Stomach (tissue), 4 donors: ENCODE results near the gene GREM2.

Source experiments
- CTCF ChIP-seq, 7 experiments: fragments of 450-650 bp in 4 of 7; fragments of 200-600 bp in 3 of 7; sonication (generic) in 3 of 7; IDR thresholded peaks; one replicate each; pipeline ENCODE4 v1.5.1; 2016 to 2019; ENCODE audit warnings: antibody characterized with exemption in 7 of 7, control low read depth in 2 of 7, mild to moderate bottlenecking in 1 of 7
- POLR2AphosphoS5 ChIP-seq, 3 donors: sonication (generic); formaldehyde crosslinking; IDR thresholded peaks; one replicate each; pipeline ENCODE4 v1.6.1; 2016; ENCODE audit warnings: antibody characterized with exemption in 3 of 3

GRCh38 chr1:240539769-240540414 lies 72.1 kb downstream of the GREM2 start:
- no peak for TF ChIP-seq CTCF (IDR thresholded peaks at IDR 0.05)
- TF ChIP-seq POLR2AphosphoS5 (IDR thresholded peaks at IDR 0.05): no peak
